HFFc6 (cell line): ENCODE measurements around the gene CDC25A. TPM values are rescaled to one million over a fixed set of nuclear protein-coding genes. Genes with fewer than 3 reads are reported as not detected.

Source experiments
- DNase-seq: peaks from one replicate; pipeline ENCODE4 v3.0.0-alpha.2; 2018
- H3K27ac Mint-ChIP-seq: 2 replicates; pipeline ENCODE4 v1.8.0; 2020; ENCODE audit warnings: mild to moderate bottlenecking, mixed read lengths
- H3K27me3 Mint-ChIP-seq: 2 replicates; pipeline ENCODE4 v1.8.0; 2021; ENCODE audit warnings: mild to moderate bottlenecking, moderate library complexity, mixed read lengths; ENCODE audit not compliant: insufficient read depth
- H3K36me3 Mint-ChIP-seq: 2 replicates; pipeline ENCODE4 v1.8.0; 2021; ENCODE audit warnings: low read depth, mixed read lengths
- H3K4me1 Mint-ChIP-seq: 2 replicates; pipeline ENCODE4 v1.8.0; 2020; ENCODE audit warnings: low read depth, mixed read lengths
- H3K4me3 Mint-ChIP-seq: 2 replicates; pipeline ENCODE4 v1.8.0; 2020; ENCODE audit warnings: mild to moderate bottlenecking, moderate library complexity, mixed read lengths
- H3K9me3 Mint-ChIP-seq: 2 replicates; pipeline ENCODE4 v1.8.0; 2020; ENCODE audit warnings: mild to moderate bottlenecking, mixed read lengths
- CTCF ChIP-seq: fragments of 200-600 bp; sonication (generic); IDR thresholded peaks from 2 replicates; pipeline ENCODE4 v1.5.0; 2021; ENCODE audit warnings: antibody characterized with exemption, mild to moderate bottlenecking
- long read RNA-seq: library from polyadenylated mRNA; unstranded; transcript quantifications from one replicate; pipeline ENCODE4 v2.0.0, GENCODE V29; 2019
- total RNA-seq, 6 experiments: library from RNA; stranded (reverse); fragmentation: NEBNext Ultra II Directional; extraction: Animal tissue kit (Norgen Biotek cat#: 25700); gene quantifications; 2 replicates in 1 of 6; 3 replicates in 5 of 6; pipeline ENCODE4 v1.2.3, GENCODE V29; 2021

Gene CDC25A
- total RNA-seq, result 10 to 100 TPM in 3 of 6 experiments, 1 to 10 TPM in 3; 5.4 to 12.4 (median 10.0) TPM
- long read RNA-seq, partial matches to known transcripts, result 0 of 1 reads
- long read RNA-seq, other reads (novel, unspliced or antisense), result 0 of 1 reads

- Mint-ChIP-seq H3K4me1 (peaks cover 24% of the 10 kb centered on the region), H3K9me3 (no peaks in the 10 kb centered on the region), H3K27ac (peak within 1 kb of the TSS; percentile 86), H3K4me3 (peak within 1 kb of the TSS; percentile 95), H3K36me3 (peaks cover 11% of the 10 kb centered on the region; the same call in 1 of the 2 replicates), H3K27me3 (no peaks in the 10 kb centered on the region)
- TF ChIP-seq CTCF, result no peak
- peak; percentile 99 for DNase-seq
These were observed at the start of gene CDC25A for GRCh38 chr3:48188266-48189201. CDC25A (minus strand) TSS chr3:48188417; CDS start chr3:48187947, 470 bp downstream.

GRCh38 chr3:48236531-48236930, 48.3 kb upstream of the CDC25A start:
- H3K4me3 Mint-ChIP-seq, result no peak overlapping the region
- H3K27me3 Mint-ChIP-seq, result 0 out of 2 replicates have a peak, but pooled peaks cover 2% of the 10 kb centered on the region
- no peak for TF ChIP-seq CTCF
- DNase-seq, result no peak
- H3K36me3 Mint-ChIP-seq, result no peaks in the 10 kb centered on the region
- H3K9me3 Mint-ChIP-seq, result no peaks in the 10 kb centered on the region
- H3K4me1 Mint-ChIP-seq, result peaks cover 31% of the 10 kb centered on the region
- H3K27ac Mint-ChIP-seq, result no peak overlapping the region

- Mint-ChIP-seq H3K27me3 (peaks cover 4% of the 10 kb centered on the region; the same call in 1 of the 2 replicates), H3K9me3 (no peaks in the 10 kb centered on the region), H3K4me1 (peaks cover 23% of the 10 kb centered on the region), H3K27ac (no peak overlapping the region), H3K4me3 (no peak overlapping the region), H3K36me3 (no peaks in the 10 kb centered on the region)
- DNase-seq, result no peak
- no peak for TF ChIP-seq CTCF
These were observed 45.3 kb upstream of the CDC25A start for GRCh38 chr3:48233542-48233941.

GRCh38 chr3:48232734-48233133, 44.5 kb upstream of the CDC25A start:
- peaks cover 23% of the 10 kb centered on the region for H3K4me1 Mint-ChIP-seq
- no peaks in the 10 kb centered on the region for H3K36me3 Mint-ChIP-seq
- H3K9me3 Mint-ChIP-seq, result no peaks in the 10 kb centered on the region
- peak; percentile 77 for TF ChIP-seq CTCF
- H3K27me3 Mint-ChIP-seq, result peaks cover 7% of the 10 kb centered on the region; the same call in 1 of the 2 replicates
- H3K4me3 Mint-ChIP-seq, result peak overlapping the region; percentile 69
- DNase-seq, result peak; percentile 54
- no peak overlapping the region for H3K27ac Mint-ChIP-seq

GRCh38 chr3:48232232-48232631, 44.0 kb upstream of the CDC25A start:
- DNase-seq, result no peak
- Mint-ChIP-seq H3K27ac (no peak overlapping the region), H3K4me1 (peaks cover 20% of the 10 kb centered on the region), H3K27me3 (peaks cover 7% of the 10 kb centered on the region; the same call in 1 of the 2 replicates), H3K4me3 (no peak overlapping the region; the same call in 1 of the 2 replicates), H3K9me3 (no peaks in the 10 kb centered on the region), H3K36me3 (no peaks in the 10 kb centered on the region)
- TF ChIP-seq CTCF, result no peak
